Central memory CD4-positive, alpha-beta T cell (primary cell): Measurements from ENCODE around the gene GJA3.

ENCODE experiments used
- DNase-seq: peaks from one replicate; pipeline ENCODE4 v3.0.0; 2022
- total RNA-seq, 3 experiments: gene quantifications; one replicate each; lab custom pipeline; 2026; lab: John Stamatoyannopoulos, UW

Gene GJA3
- 0.11 to 0.58 (median 0.11) reads per million in 3 experiments for total RNA-seq

DNA sequence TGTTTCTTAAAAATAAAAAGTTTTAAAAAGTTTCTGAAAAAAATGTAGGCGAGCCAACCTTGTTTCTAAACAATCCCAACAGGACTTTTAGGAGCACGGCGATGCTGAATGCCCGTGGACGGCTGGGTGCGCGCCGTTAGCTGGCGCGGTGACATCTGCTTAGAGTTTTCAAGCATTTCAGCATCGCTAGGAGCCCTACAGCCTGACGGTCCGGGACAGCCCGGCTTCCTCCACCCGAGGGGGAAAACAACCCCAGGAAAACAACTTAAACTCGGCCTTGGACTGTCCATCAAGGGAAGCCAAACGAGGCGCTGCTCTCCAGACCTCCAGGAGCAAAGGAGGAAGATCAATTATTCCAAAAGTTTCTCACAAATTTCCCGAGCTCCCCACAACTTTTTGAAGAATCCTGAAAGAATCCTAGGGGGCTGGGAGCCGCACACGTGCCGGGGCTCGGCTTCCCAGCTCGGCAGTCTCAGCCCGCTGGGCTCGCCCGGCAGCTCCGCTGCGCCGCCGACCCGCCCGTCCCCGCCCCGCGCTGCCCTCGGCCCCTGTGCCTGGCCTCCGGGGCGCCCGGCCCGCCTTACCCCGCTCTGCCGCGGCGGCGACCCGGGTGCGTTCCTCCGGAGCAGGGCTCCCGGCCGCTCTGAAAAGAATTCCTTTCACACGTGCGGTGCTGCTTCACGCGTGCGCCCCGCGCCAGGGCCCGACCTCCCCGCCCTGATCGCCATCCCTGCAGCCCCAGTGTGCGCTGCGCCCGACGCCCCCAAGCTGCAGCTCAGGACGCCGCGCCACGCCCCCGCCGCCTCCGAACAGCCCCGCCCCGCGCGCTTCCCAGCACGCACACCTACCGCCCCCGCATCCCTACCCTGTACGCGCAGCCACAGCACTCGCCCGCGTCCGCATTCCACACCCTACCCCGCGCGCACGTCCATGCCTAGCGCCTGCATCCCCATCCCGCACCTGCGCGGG, at the start of gene GJA3:
Gene GJA3, minus strand, starts transcription at position 747 of the 969 bp plus-strand sequence. CDS start 17,764 bp downstream, outside the sequence.
- DNase-seq = peak; percentile 29

DNA sequence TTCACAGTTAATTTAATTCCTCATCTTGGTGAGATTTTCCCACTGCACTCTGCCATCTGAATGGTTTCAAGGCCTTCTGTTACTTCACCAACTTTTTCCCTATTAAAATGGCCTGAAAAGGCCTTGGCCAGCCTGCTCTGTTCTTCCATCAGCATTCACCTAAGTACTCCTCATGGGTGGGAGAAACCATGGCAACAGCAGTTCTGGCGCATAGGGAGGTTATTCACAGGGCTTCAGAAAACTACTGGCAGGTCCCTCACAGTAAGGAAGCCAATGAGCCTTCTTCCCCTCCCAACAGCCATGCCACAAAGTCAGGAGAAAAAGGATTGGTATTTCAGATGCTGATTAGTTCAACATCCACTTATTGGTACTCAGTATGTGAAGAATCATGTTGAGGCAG, 49.1 kb upstream of the GJA3 start:
- no peak for DNase-seq

DNA sequence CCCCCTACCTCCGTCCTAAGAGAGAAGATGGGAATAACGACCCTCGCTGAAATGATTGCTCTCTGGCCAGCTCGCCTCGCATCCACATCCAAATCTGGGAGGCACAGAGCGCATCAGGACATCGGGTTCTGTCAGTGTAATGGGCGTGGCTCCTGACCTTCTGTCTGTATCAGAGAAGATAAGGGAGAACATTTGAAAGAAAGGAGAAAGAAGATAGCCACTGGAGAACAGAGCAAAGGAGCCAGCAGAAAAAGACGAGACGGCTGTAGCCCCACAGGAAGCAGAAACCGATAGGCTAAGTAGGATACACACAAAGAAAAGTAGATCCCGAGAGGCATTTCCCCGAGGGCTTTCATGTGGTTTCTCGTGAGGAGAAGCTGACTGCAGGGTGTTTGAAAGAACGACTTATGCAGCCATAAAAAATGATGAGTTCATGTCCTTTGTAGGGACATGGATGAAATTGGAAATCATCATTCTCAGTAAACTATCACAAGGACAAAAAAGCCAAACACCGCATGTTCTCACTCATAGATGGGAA, 45.9 kb upstream of the GJA3 start:
- no peak for DNase-seq

DNA sequence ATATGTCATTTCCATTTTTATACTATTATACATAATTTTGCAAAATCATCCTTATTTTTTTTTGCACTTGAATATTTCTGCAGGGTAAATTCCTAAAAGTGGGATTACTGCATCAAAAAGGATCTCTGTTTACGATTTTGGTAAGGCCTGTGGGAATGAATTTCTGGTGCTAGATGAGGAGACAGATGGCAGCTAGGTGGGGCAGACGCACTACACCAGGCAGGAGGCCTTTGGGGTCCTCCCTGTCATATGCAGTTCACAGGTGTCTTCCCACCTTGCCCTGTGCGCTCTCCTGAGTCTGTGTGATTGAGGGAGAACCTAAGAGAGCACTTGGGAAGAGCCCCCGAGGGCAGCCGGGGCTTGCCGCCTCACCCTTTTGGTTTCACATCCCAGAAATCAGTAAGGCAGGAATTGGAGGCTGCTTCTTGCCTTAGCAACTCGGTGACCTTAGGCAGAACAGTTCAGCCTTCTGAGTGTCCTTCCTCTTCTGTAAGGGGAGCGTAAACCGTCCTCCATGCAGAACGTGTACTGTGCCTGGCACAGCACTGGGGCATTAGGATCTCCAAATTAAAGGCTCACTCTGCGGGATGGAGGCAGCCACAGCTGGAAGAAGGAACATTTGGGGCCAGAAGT, 45.3 kb upstream of the GJA3 start:
- no peak for DNase-seq

DNA sequence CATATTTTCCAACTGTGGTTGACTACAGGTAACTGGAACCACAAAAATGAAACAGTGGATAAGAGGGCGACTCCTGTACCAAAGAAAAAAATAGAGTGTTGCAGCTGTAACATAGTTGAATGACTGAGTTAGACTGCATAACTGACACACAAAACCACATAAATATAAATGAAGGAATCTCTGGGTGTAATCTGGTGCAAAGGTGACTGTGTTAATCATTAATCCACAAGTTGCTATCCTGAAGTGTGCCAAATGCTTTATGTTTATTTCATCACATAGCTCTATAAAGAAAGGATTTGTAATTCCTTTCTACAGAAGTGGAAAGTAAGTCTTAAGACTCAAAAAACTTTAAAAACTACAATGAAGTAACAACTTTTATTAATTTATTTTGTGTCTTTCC, 37.9 kb upstream of the GJA3 start:
- no peak for DNase-seq

DNA sequence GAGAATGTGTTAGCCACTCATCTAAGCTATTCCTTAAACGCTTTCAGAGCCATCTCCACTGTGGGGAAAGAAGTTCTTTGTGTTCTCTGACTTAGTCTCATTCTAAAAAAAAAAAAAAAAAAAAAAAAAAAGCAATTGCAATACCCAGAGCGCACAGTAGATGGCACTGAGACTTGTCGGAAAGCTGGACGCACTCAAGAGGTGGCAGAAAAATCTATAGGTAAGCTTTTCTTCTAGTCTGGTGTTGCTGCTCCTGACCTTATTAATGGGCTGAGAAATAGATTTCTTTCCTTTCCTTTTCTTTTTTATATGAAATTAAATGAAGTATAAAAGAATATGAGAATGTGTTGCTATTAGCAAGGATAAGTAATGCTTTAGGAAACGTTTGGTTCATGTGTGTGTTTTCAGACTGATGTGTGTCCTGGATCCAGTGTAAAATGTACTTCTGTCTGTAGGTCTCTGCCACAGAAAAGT, 36.5 kb upstream of the GJA3 start:
- DNase-seq = peak; percentile 41

DNA sequence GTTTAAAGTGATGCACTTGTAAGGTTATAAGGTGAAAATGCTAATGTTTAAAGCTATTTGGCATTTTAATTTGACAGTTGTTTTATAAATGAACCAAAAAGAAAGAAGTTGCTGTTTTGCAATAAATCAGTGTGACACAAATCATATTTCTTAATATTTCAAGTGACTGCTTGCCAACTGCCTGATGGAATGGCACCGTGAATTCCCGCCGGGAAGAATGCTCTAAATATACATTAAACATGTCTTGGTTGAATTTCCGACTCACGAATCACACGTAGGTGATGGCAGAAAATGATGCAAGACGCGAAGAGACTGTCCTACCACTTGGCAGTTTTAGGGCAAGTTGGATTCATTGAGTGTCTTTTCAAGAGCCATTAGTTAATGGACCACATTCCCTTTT, 34.9 kb upstream of the GJA3 start:
- DNase-seq = no peak

DNA sequence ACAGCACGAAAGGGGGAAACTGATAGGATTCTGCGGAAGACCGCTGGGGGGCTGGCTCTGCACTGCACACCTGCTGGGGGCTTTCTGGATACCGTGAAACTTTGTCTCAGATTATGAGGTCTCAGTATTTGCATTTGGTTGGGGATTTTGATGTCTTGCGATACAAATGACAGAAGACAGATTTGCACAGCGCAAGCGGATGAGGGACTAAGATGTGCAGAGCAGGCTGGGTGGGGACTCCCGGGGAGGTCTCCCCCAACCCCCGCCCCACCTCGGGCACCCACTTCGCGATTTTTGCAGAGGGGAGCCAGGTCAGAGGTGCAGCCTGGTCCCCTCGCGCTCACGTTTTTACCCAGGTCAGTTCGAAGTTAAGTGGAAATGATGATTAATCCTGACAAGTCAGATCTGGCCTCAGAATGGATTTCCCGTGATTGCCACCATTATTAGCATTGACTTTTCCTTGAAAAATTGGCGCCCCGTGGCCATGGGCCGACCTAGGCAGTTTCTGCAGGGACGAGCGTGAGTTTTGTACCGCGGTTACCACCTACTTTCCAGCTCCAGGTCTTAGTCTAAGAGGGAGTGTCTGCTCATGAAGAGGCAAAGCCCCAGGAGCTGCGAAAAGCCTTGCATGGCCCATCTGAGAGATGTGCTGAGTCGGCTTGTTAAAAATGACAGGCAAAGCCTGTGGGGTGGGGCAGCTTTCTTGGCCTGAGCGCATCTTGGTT, 33.2 kb upstream of the GJA3 start:
- DNase-seq = no peak

DNA sequence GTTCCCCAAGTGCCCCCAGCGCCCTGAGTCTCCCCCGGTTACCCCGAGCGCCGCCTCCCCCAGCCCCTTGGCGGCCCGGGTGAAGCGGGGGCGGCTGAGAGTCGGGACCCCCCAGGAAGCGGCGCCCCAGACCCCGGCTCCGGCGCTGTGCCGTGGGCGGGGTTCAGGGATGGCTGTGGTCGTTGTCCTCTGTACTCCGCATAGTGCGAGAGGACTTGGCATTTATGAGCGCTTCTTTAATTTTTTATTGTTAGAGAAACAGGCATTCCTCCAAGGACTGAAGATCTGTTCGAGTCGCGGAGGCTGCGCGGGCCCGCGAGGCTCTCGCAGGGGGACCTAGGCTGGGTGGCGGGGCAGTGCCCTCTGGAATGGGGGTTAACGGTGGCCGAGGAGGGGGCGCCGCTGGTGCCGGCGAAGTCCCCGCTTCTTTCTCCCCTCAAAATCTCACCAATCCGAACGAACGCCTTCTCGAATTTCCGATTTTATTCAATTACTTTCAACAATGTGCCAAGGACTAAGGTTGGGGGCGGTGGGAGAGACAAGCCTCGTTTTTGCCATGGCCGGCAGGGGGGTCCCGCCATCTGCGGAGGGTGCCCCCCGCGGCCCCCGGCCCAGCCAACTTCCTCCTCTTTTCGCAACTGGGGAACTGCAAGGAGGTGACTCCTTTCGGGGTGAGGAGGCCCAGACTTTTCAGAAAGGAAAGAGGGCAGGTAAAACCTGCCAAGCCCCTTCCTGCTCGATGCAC, 32.5 kb upstream of the GJA3 start:
- no peak for DNase-seq

DNA sequence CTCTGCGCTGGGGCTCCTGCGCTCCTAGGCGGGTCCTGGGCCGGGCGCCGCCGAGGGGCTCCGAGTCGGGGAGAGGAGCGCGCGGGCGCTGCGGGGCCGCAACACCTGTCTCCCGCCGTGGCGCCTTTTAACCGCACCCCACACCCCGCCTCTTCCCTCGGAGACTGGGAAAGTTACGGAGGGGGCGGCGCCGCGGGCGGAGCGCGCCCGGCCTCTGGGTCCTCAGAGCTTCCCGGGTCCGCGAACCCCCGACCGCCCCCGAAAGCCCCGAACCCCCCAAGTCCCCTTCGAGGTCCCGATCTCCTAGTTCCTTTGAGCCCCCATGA, 31.9 kb upstream of the GJA3 start, which contains the start of gene GJB2:
Gene GJB2, minus strand, starts transcription at position 103 of the 326 bp plus-strand sequence. CDS start 3,357 bp downstream, outside the sequence.
- no peak for DNase-seq

DNA sequence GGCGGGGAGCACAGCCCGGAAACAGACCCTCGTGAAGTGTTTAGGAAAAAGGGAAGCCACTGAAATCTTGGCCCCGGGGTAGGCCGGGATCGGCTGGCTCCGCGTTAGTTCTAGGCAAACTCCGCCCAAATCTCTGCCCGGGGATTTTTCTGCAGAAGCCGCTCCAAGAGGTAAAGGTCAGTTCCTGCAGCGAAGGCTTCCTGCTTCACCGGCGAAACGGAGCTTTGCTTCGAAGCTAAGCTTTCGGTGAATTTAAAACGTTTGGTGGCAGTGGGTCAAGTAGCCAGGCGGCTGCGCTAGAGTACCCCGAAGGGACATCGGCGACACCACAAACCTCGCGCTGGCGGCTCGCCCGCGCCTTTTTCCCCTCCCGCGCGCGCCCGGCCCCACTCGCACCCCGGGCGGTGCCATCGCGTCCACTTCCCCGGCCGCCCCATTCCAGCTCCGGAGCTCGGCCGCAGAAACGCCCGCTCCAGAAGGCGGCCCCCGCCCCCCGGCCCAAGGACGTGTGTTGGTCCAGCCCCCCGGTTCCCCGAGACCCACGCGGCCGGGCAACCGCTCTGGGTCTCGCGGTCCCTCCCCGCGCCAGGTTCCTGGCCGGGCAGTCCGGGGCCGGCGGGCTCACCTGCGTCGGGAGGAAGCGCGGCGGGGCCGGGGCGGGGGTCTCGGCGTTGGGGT, 31.4 kb upstream of the GJA3 start:
- no peak for DNase-seq

DNA sequence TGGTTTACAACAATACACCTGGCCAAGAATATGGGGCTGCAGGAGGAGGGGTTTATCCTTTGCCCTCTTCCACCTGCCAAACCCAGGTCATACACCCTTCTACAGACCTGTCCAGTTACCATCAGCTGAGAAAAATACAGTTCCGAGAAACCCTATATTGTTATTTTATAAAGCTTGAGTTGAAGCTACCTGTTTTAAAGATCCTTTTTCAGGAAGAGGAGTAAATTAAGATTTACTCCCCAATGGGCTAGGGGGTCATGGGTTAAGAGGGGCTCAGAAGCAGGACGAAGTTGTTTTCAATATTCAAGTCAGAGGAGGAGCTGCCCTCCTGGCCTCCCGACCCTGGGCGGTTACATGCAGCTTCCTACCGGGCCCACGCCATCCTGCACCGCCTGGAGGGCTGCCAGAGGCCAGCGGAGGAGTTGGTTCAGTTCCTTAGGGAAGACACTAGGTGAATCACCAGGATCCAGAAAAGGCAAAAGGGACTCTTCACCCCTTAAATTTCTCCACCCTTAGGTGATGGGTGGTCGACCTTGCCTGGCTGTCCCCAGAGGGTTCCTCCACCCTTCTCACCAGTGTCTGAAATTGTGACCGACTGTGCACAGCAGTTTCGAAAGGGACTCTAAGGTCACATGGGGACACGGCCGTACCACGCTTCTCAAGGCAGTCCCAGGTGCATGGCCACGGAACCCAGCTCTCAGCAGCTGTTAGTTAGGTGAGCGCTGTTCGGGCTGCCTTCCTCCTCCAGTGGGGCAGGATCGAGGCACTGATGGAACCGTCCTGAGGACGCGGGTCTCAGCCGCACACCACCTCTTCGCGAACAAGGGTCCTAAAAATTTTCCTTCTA, 30.7 kb upstream of the GJA3 start:
- DNase-seq = no peak

DNA sequence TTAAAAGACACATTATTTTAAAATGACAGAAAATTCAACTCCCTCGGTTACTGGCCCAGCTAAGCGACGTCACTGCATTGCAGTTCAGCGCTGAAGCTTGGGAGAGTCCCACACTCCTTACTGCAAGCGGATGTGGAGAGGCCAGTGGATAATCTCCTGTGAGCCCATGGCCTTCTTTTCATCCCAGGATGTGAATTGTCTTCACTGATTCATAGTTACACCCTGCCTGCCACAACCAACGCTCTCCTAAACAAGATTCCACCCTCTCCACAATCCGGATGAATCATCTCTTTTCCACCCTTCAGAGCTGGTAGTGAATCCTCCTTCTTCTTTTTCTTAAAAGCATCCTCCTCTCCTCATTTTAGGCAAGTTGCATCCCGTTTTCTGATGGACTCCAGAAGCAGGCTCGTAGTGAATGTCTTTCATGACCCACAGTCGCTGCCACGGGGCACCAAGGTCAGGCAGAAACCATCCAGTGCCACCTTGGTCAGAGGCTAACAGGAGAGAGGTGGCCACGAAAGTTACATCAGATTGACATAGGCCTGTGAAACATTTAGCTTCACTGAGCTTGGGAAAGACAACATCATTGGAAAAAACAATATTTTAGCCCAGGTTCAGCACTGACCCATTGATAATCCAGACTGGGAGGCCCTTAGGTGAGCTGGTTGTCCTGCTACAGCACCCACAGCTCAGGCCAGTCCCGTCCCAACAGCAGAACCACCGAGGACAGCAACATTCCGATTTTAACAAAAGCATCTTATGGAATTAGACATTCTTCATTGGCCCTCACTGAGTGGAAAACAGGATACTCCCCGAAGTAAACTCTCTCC, 29.8 kb upstream of the GJA3 start:
- DNase-seq = no peak

DNA sequence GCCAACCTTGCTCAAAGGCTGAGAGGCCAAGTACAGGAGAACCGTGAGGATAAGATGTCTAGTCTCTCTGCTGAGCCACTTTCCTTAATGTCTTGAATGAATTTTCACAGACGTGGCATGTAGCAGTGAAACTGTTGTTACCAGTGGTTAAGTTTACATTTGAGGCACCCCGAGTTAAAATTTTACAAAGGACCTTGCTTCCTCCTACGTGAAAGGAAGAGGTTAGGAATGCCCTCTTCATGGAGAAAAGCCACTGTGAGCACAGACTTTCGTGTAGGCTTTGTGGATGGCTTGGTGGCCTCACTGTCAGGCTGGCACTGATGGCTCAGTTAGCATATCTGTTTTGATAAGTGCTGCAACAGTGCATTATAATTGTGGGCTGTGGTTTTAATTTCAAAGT, 29.2 kb upstream of the GJA3 start:
- DNase-seq = no peak

DNA sequence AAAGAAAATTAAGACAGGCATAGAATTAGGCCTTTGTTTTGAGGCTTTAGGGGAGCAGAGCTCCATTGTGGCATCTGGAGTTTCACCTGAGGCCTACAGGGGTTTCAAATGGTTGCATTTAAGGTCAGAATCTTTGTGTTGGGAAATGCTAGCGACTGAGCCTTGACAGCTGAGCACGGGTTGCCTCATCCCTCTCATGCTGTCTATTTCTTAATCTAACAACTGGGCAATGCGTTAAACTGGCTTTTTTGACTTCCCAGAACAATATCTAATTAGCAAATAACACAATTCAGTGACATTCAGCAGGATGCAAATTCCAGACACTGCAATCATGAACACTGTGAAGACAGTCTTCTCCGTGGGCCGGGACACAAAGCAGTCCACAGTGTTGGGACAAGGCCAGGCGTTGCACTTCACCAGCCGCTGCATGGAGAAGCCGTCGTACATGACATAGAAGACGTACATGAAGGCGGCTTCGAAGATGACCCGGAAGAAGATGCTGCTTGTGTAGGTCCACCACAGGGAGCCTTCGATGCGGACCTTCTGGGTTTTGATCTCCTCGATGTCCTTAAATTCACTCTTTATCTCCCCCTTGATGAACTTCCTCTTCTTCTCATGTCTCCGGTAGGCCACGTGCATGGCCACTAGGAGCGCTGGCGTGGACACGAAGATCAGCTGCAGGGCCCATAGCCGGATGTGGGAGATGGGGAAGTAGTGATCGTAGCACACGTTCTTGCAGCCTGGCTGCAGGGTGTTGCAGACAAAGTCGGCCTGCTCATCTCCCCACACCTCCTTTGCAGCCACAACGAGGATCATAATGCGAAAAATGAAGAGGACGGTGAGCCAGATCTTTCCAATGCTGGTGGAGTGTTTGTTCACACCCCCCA, 28.1 kb upstream of the GJA3 start:
- DNase-seq = no peak

DNA sequence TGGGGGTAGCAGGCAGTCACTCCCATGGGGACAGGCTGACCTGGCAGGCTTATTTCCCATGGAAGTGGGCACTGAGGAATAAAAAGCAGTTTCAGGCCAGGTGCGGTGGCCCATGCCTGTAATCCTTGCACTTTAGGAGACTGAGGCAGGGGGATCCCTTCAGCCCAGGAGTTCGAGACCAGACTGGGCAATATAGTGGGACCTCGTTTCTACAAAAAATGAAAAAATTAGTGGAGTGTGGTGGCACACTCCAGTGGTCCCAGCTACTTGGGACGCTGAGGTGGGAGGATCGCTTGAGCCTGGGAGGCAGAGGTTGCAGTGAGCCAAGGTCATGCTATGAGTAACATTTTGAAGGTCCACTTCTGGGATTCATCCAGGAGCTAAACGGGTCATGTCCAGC, 25.9 kb upstream of the GJA3 start:
- no peak for DNase-seq

DNA sequence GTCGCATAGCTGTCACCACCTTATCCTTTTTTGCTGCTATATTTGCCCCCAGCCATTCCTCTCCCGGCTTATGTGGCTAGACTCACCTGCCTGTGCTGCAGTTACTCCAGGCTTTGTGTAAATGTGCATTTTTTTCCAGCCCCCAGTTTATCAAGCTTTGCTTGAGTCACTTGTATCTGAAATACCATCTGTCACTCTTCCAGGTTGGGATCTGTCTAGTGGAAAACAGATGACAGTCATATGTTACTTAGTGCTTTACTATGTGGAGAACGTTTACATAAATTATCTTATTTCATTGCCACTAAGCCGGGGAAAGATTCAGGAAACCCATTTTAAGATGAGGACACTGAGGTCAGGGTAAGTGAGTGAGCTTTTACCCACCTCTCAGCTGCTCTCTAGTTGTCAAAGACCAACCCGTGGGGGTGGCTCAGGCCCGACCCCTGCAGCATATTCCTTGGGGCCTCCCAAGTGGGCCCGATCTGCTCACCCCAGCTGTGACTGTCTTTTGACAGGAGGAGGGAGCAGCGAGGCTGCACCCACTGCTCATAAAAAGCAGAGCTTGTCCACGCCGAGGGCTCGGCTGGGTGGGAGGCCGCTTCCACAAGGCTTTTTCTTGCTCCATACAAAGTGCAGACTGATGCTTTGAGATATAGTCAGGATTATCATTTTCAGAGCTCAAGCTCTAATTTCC, 24.7 kb upstream of the GJA3 start:
- no peak for DNase-seq
